Hepatocyte (in vitro differentiated cells): ENCODE data around the gene SLC32A1. TPM values are rescaled to one million over a fixed set of nuclear protein-coding genes. Genes with fewer than 3 reads are reported as not detected.
A peak's percentile ranks its signal among the peaks of the same experiment; 100 is the strongest.

Experiments used
- DNase-seq: peaks from one replicate; pipeline ENCODE4 v3.0.0-alpha.2; 2016; ENCODE audit warnings: low spot score
- H2AFZ ChIP-seq: fragments of 200-600 bp; sonication (generic); 2 replicates; pipeline ENCODE4 v1.6.0; 2016; ENCODE audit warnings: antibody characterized with exemption, mild to moderate bottlenecking
- H3K27ac ChIP-seq: fragments of 200-600 bp; sonication (generic); 2 replicates; pipeline ENCODE4 v1.5.1; 2016; ENCODE audit warnings: mild to moderate bottlenecking
- H3K27me3 ChIP-seq: fragments of 200-600 bp; sonication (generic); 2 replicates; pipeline ENCODE4 v1.6.1; 2016
- H3K36me3 ChIP-seq: fragments of 200-600 bp; sonication (generic); replicated peaks from 2 replicates; pipeline ENCODE4 v1.5.1; 2016; ENCODE audit warnings: low read depth; ENCODE audit not compliant: insufficient read depth
- H3K4me1 ChIP-seq: fragments of 200-600 bp; sonication (generic); 2 replicates; pipeline ENCODE4 v1.5.1; 2016; ENCODE audit warnings: mild to moderate bottlenecking, moderate library complexity; ENCODE audit not compliant: insufficient read depth
- H3K4me2 ChIP-seq: fragments of 200-600 bp; sonication (generic); 2 replicates; pipeline ENCODE4 v1.6.0; 2016
- H3K4me3 ChIP-seq: fragments of 200-600 bp; sonication (generic); 2 replicates; pipeline ENCODE4 v1.5.1; 2016; ENCODE audit warnings: mild to moderate bottlenecking
- H3K79me2 ChIP-seq: fragments of 200-600 bp; sonication (generic); 2 replicates; pipeline ENCODE4 v1.6.0; 2017; ENCODE audit warnings: mild to moderate bottlenecking
- H3K9me2 ChIP-seq: fragments of 200-600 bp; sonication (generic); replicated peaks from 2 replicates; pipeline ENCODE4 v1.6.0; 2017; ENCODE audit warnings: mild to moderate bottlenecking; ENCODE audit not compliant: insufficient read depth
- H3K9me3 ChIP-seq: fragments of 200-600 bp; sonication (generic); 2 replicates; pipeline ENCODE4 v1.5.1; 2016; ENCODE audit warnings: low read depth, mild to moderate bottlenecking
- H4K20me1 ChIP-seq: fragments of 200-600 bp; sonication (generic); 2 replicates; pipeline ENCODE4 v1.6.0; 2016; ENCODE audit warnings: mild to moderate bottlenecking; ENCODE audit not compliant: insufficient read depth, poor library complexity, severe bottlenecking
- CTCF ChIP-seq: fragments of 200-600 bp; sonication (generic); IDR thresholded peaks from 2 replicates; pipeline ENCODE4 v1.5.1; 2016; ENCODE audit warnings: antibody characterized with exemption, mild to moderate bottlenecking; ENCODE audit not compliant: poor library complexity
- EZH2 ChIP-seq: fragments of 200-600 bp; sonication (generic); IDR thresholded peaks from 2 replicates; pipeline ENCODE4 v1.6.1; 2016; ENCODE audit warnings: antibody characterized with exemption, mild to moderate bottlenecking, borderline replicate concordance
- EZH2phosphoT487 ChIP-seq: fragments of 200-600 bp; sonication (generic); IDR thresholded peaks from one replicate; pipeline ENCODE4 v1.6.1; 2018; ENCODE audit warnings: antibody characterized with exemption, mild to moderate bottlenecking, low read depth, moderate library complexity; ENCODE audit not compliant: unreplicated experiment, severe bottlenecking
- WGBS: methylation state at CpG from one replicate; pipeline ENCODE4 v1.1.6; 2016; ENCODE audit warnings: low lambda C conversion rate; ENCODE audit errors: missing lambda C conversion rate; 5-methylcytosine and 5-hydroxymethylcytosine counted together
- polyA plus RNA-seq: library from polyadenylated mRNA; unstranded; fragments of >200 nt; fragmentation: Nextera tagmentation; extraction: Ambion mirVana; gene quantifications from 2 replicates; pipeline ENCODE4 v1.2.1, GENCODE V29; 2016
- total RNA-seq: library from RNA; depleted of rRNA; stranded (reverse); fragments of >200 nt; gene quantifications from 2 replicates; pipeline ENCODE4 v1.2.3, GENCODE V29; 2014

The SLC32A1 gene
- total and polyA plus RNA-seq, 2 experiments from 2014 or later, result not detected

GRCh38 chr20:38680500-38681306, 43.6 kb upstream of the SLC32A1 start:
- no peak for TF ChIP-seq EZH2phosphoT487
- TF ChIP-seq EZH2, result no peak
- TF ChIP-seq CTCF, result no peak
- Histone ChIP-seq H3K27ac (no peak overlapping the region), H3K4me3 (no peak overlapping the region), H2AFZ (no peak overlapping the region), H4K20me1 (no peaks in the 10 kb centered on the region), H3K9me2 (no peaks in the 10 kb centered on the region), H3K27me3 (no peaks in the 10 kb centered on the region), H3K79me2 (no peaks in the 10 kb centered on the region), H3K4me1 (no peaks in the 10 kb centered on the region), H3K9me3 (no peaks in the 10 kb centered on the region), H3K4me2 (no peak overlapping the region), H3K36me3 (no peaks in the 10 kb centered on the region)
- DNase-seq, result peak; percentile 80
- 44% methylated on average over 9 of the region's 9 CpGs for WGBS

GRCh38 chr20:38685271-38685670, 39.0 kb upstream of the SLC32A1 start:
- H3K4me2 ChIP-seq, result no peak overlapping the region
- H3K9me2 ChIP-seq, result no peaks in the 10 kb centered on the region
- no peaks in the 10 kb centered on the region for H3K79me2 ChIP-seq
- H2AFZ ChIP-seq, result no peak overlapping the region
- WGBS, result 66% methylated on average over 2 of the region's 2 CpGs
- H3K27me3 ChIP-seq, result peaks cover 11% of the 10 kb centered on the region
- TF ChIP-seq CTCF (no peak), EZH2 (no peak), EZH2phosphoT487 (no peak)
- no peaks in the 10 kb centered on the region for H3K9me3 ChIP-seq
- H3K4me3 ChIP-seq, result no peak overlapping the region
- H3K36me3 ChIP-seq, result no peaks in the 10 kb centered on the region
- no peaks in the 10 kb centered on the region for H4K20me1 ChIP-seq
- H3K27ac ChIP-seq, result no peak overlapping the region
- no peaks in the 10 kb centered on the region for H3K4me1 ChIP-seq
- DNase-seq, result no peak

GRCh38 chr20:38685853-38686473, 38.3 kb upstream of the SLC32A1 start:
- H3K4me1 ChIP-seq, result no peaks in the 10 kb centered on the region
- WGBS, result 14% methylated on average over 14 of the region's 14 CpGs
- H3K27me3 ChIP-seq, result peaks cover 11% of the 10 kb centered on the region
- no peaks in the 10 kb centered on the region for H3K9me3 ChIP-seq
- H3K4me2 ChIP-seq, result no peak overlapping the region
- H3K27ac ChIP-seq, result no peak overlapping the region
- no peaks in the 10 kb centered on the region for H3K9me2 ChIP-seq
- H3K4me3 ChIP-seq, result no peak overlapping the region
- no peaks in the 10 kb centered on the region for H3K79me2 ChIP-seq
- no peaks in the 10 kb centered on the region for H4K20me1 ChIP-seq
- no peak overlapping the region for H2AFZ ChIP-seq
- TF ChIP-seq EZH2, result no peak
- no peak for TF ChIP-seq EZH2phosphoT487
- no peak for TF ChIP-seq CTCF
- peak; percentile 78 for DNase-seq
- H3K36me3 ChIP-seq, result no peaks in the 10 kb centered on the region
